B cell (primary cell): ENCODE measurements around the gene ADAMTS12. TPM values are rescaled to one million over a fixed set of nuclear protein-coding genes. Genes with fewer than 3 reads are reported as not detected.

Experiments used
- ATAC-seq: fragments of 200-7000 bp; cut with Tn5 transposase; one replicate; pipeline ENCODE4 v1.10.0; 2021; ENCODE audit warnings: low read depth, mild to moderate bottlenecking, moderate number of reproducible peaks, moderate library complexity
- CTCF ChIA-PET: fragments of 350-600 bp; sonication (Branson Sonifier 250); formaldehyde crosslinking; loops from one replicate; lab custom pipeline; 2021; ENCODE audit warnings: antibody characterized with exemption, inconsistent platforms; lab: Charles Lee
- POLR2A ChIA-PET: fragments of 350-600 bp; sonication (Branson Sonifier 250); formaldehyde crosslinking; loops from one replicate; lab custom pipeline; 2021; ENCODE audit warnings: antibody characterized with exemption; lab: Charles Lee
- DNase-seq: peaks from one replicate; pipeline ENCODE4 v3.0.0; 2013
- H2AFZ ChIP-seq: 2 replicates; pipeline ENCODE4 v1.6.1; 2012; ENCODE audit warnings: mild to moderate bottlenecking, low read depth, low read length; ENCODE audit not compliant: insufficient read depth, poor library complexity, severe bottlenecking
- H3K27ac ChIP-seq, 2 donors: 1 replicate in 1 of 2; 2 replicates in 1 of 2; pipeline ENCODE4 v1.5.1; 2012 to 2013; ENCODE audit warnings: low read length in 2 of 2, mild to moderate bottlenecking in 2 of 2, moderate library complexity in 1 of 2
- H3K27me3 ChIP-seq, 4 experiments: fragments of 200-600 bp in 1 of 4; sonication (generic) in 1 of 4; replicated peaks in 1 of 4; 1 replicate in 2 of 4; 2 replicates in 2 of 4; pipeline versions ENCODE4 v1.6.1 to v1.7.0; 2013 to 2016; ENCODE audit warnings: low read length in 3 of 4, mild to moderate bottlenecking in 2 of 4, mixed read lengths in 1 of 4, moderate library complexity in 1 of 4; ENCODE audit not compliant: insufficient read depth in 4 of 4, control insufficient read depth in 3 of 4; ENCODE audit errors: control extremely low read depth in 1 of 4
- H3K36me3 ChIP-seq, 2 experiments: replicated peaks in 1 of 2; 1 replicate in 1 of 2; 2 replicates in 1 of 2; pipeline versions ENCODE4 v1.6.1 to v1.7.1; 2013; ENCODE audit warnings: low read length in 1 of 2; ENCODE audit not compliant: insufficient read depth in 2 of 2, control insufficient read depth in 1 of 2; ENCODE audit errors: control extremely low read depth in 1 of 2, extremely low read depth in 1 of 2
- H3K4me1 ChIP-seq, 2 donors: fragments of 200-600 bp in 1 of 2; sonication (generic) in 1 of 2; 1 replicate in 1 of 2; 2 replicates in 1 of 2; pipeline versions ENCODE4 v1.5.1 to v1.6.1; 2013 to 2017; ENCODE audit warnings: low read length in 2 of 2; ENCODE audit not compliant: control insufficient read depth in 2 of 2, insufficient read depth in 2 of 2
- H3K4me2 ChIP-seq: replicated peaks from 2 replicates; pipeline ENCODE3; 2012; ENCODE audit warnings: mild to moderate bottlenecking, low read depth, low read length; ENCODE audit not compliant: poor library complexity, severe bottlenecking
- H3K4me3 ChIP-seq, 5 experiments: fragments of 200-600 bp in 1 of 5; sonication (generic) in 1 of 5; 1 replicate in 3 of 5; 2 replicates in 2 of 5; pipeline versions ENCODE4 v1.5.1 to v1.7.0; 2011 to 2016; ENCODE audit warnings: low read length in 4 of 5, mild to moderate bottlenecking in 4 of 5, low read depth in 2 of 5, control low read depth in 1 of 5, moderate library complexity in 1 of 5; ENCODE audit not compliant: insufficient read depth in 1 of 5; ENCODE audit errors: control extremely low read depth in 1 of 5, extremely low read depth in 1 of 5
- H3K79me2 ChIP-seq: fragments of 200-600 bp; sonication (generic); one replicate; pipeline ENCODE4 v1.6.0; 2016; ENCODE audit warnings: low read length; ENCODE audit not compliant: control insufficient read depth, insufficient read depth
- H3K9ac ChIP-seq: fragments of 200-600 bp; sonication (generic); 2 replicates; pipeline ENCODE4 v1.6.1; 2017; ENCODE audit warnings: mild to moderate bottlenecking, low read length, moderate library complexity
- H3K9me3 ChIP-seq, 3 donors: one replicate each; pipeline versions ENCODE4 v1.6.1 to v1.7.1; 2013; ENCODE audit warnings: low read length in 2 of 3; ENCODE audit not compliant: control insufficient read depth in 2 of 3, insufficient read depth in 1 of 3; ENCODE audit errors: control extremely low read depth in 1 of 3
- H4K20me1 ChIP-seq: 2 replicates; pipeline ENCODE4 v1.6.0; 2012; ENCODE audit warnings: mild to moderate bottlenecking, low read length; ENCODE audit not compliant: insufficient read depth, control insufficient read depth, poor library complexity, severe bottlenecking
- H3K27ac Mint-ChIP-seq: one replicate; pipeline ENCODE4 v1.8.0; 2021; ENCODE audit warnings: mixed read lengths
- H3K27me3 Mint-ChIP-seq: one replicate; pipeline ENCODE4 v1.8.0; 2021; ENCODE audit warnings: mixed read lengths
- H3K4me1 Mint-ChIP-seq: one replicate; pipeline ENCODE4 v1.8.0; 2021; ENCODE audit warnings: mixed read lengths
- H3K4me3 Mint-ChIP-seq: one replicate; pipeline ENCODE4 v1.8.0; 2021; ENCODE audit warnings: mixed read lengths
- H3K9me3 Mint-ChIP-seq: one replicate; pipeline ENCODE4 v1.8.0; 2022; ENCODE audit warnings: mixed read lengths; ENCODE audit not compliant: insufficient read depth
- EZH2 ChIP-seq: IDR thresholded peaks from 2 replicates; pipeline ENCODE4 v1.6.1; 2012; ENCODE audit warnings: borderline replicate concordance, low read depth, mild to moderate bottlenecking, moderate library complexity, low read length; ENCODE audit not compliant: insufficient read depth, poor library complexity, severe bottlenecking
- WGBS: methylation state at CpG from one replicate; pipeline ENCODE4 v1.1.5; 2013; ENCODE audit warnings: missing lambda C conversion rate; ENCODE audit not compliant: insufficient coverage; 5-methylcytosine and 5-hydroxymethylcytosine counted together
- intact Hi-C: fragments of 100-400 bp; cut with micrococcal nuclease; formaldehyde crosslinking; loops from one replicate; pipeline ENCODE4 v1.10.0; 2022
- polyA plus RNA-seq: library from polyadenylated mRNA; depleted of rRNA; stranded (reverse); fragments of >200 nt; gene quantifications from 2 replicates; pipeline ENCODE4 v1.2.3, GENCODE V29; 2012
- total RNA-seq, 2 donors: library from RNA; stranded (reverse); fragments of 120-200 nt in 1 of 2; gene quantifications; 1 replicate in 1 of 2; 2 replicates in 1 of 2; pipeline versions ENCODE4 v1.2.3 to v1.2.4, GENCODE V29; 2013 to 2022
- TF ChIP-seq, protein P1 (sequence below): fragments of 200-600 bp; IDR thresholded peaks from one replicate; pipeline ENCODE4 v1.8.0; 2022; ENCODE audit warnings: antibody characterized with exemption, mild to moderate bottlenecking

ADAMTS12 gene
- total and polyA plus RNA-seq, 2 donors (not counting 1 experiment from before 2014, with no cell fraction given), result not detected

DNA sequence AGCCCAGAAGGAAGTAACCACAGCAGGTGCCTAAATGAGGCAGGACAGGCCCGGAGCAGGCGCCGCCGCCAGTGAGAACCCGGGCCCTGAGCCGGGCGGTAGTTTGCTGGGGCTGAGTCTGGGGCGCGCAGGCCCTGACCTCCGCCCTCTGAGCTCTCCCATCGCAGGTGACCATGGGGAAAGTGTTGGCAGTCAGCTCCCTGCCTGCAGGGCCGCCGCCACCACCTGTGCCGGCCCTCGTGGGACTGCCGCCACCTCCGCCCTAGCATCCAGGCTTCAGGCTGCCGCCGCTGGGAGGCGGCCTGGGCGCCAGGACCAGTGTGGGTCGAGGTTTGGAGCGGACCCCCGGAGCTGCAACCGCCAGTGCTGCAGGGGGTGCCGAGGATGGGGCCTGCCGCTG, 389.9 kb downstream of the ADAMTS12 start:
- Mint-ChIP-seq H3K9me3 (no peaks in the 10 kb centered on the region), H3K27ac (no peak overlapping the region), H3K4me1 (no peaks in the 10 kb centered on the region), H3K27me3 (no peaks in the 10 kb centered on the region), H3K4me3 (no peak overlapping the region)
- 95% methylated on average over 26 of the region's 27 CpGs for WGBS
- intact Hi-C loops, result no loop called here
- H4K20me1 ChIP-seq, result no peaks in the 10 kb centered on the region
- ChIA-PET POLR2A (no interaction called here), CTCF (no interaction called here)
- DNase-seq (no peak), ATAC-seq (no peak)
- H3K4me3 ChIP-seq, result no peak overlapping the region
- H3K27me3 ChIP-seq, result no peaks in the 10 kb centered on the region
- no peak overlapping the region for H2AFZ ChIP-seq
- no peaks in the 10 kb centered on the region for H3K79me2 ChIP-seq
- H3K9me3 ChIP-seq, result no peaks in the 10 kb centered on the region
- H3K36me3 ChIP-seq, result no peaks in the 10 kb centered on the region
- no peaks in the 10 kb centered on the region for H3K4me1 ChIP-seq
- no peak overlapping the region for H3K9ac ChIP-seq
- TF ChIP-seq EZH2, result no peak
- TF ChIP-seq, protein P1, sequence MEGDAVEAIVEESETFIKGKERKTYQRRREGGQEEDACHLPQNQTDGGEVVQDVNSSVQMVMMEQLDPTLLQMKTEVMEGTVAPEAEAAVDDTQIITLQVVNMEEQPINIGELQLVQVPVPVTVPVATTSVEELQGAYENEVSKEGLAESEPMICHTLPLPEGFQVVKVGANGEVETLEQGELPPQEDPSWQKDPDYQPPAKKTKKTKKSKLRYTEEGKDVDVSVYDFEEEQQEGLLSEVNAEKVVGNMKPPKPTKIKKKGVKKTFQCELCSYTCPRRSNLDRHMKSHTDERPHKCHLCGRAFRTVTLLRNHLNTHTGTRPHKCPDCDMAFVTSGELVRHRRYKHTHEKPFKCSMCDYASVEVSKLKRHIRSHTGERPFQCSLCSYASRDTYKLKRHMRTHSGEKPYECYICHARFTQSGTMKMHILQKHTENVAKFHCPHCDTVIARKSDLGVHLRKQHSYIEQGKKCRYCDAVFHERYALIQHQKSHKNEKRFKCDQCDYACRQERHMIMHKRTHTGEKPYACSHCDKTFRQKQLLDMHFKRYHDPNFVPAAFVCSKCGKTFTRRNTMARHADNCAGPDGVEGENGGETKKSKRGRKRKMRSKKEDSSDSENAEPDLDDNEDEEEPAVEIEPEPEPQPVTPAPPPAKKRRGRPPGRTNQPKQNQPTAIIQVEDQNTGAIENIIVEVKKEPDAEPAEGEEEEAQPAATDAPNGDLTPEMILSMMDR, result no peak
- H3K27ac ChIP-seq, result no peak overlapping the region
- H3K4me2 ChIP-seq, result no peak overlapping the region

DNA sequence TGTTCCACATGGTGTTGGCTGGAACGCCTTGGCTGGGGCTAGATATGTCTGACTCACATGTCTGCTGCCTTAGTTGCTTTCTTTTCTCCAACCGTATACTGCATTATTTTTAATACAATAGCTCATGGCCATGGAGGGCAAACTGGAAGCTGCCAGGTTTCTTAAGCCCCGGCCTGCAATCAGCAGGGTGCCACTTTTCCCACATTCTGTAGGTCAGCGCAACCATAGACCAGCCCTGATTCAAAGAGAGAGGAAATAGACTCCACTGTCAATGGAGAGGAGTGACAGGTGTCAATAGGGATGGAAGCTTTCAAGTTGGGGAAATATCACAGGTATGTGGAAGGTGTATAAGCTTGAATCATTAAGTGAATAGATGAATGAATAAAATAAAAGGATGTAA, 390.5 kb downstream of the ADAMTS12 start:
- Histone ChIP-seq H2AFZ (no peak overlapping the region), H3K27me3 (no peaks in the 10 kb centered on the region), H3K36me3 (no peaks in the 10 kb centered on the region), H3K79me2 (no peaks in the 10 kb centered on the region), H3K4me1 (no peaks in the 10 kb centered on the region), H4K20me1 (no peaks in the 10 kb centered on the region), H3K27ac (no peak overlapping the region), H3K9ac (no peak overlapping the region), H3K4me2 (no peak overlapping the region), H3K4me3 (no peak overlapping the region), H3K9me3 (no peaks in the 10 kb centered on the region)
- H3K27ac Mint-ChIP-seq, result no peak overlapping the region
- ATAC-seq (no peak), DNase-seq (no peak)
- CTCF ChIA-PET, result no interaction called here
- H3K4me1 Mint-ChIP-seq, result no peaks in the 10 kb centered on the region
- POLR2A ChIA-PET, result no interaction called here
- no peaks in the 10 kb centered on the region for H3K9me3 Mint-ChIP-seq
- no peak for TF ChIP-seq EZH2
- TF ChIP-seq, protein P1, result no peak
- intact Hi-C loops, result no loop called here
- H3K27me3 Mint-ChIP-seq, result no peaks in the 10 kb centered on the region
- 79% methylated on average over 3 of the region's 4 CpGs for WGBS
- no peak overlapping the region for H3K4me3 Mint-ChIP-seq
